CD4-positive, alpha-beta T cell treated with Interferon alpha-2 for 1 hour (primary cell): Measurements from ENCODE around the gene PNMA6F.
"Not testable (repeated sequence)": the region's sequence is repeated elsewhere in the genome, so short reads cannot be mapped to it uniquely, and the experiment has no call there.

Source experiments
- DNase-seq, 2 donors: peaks; one replicate each; pipeline ENCODE4 v3.0.0-alpha.2; 2020 to 2022

PNMA6F gene

DNA sequence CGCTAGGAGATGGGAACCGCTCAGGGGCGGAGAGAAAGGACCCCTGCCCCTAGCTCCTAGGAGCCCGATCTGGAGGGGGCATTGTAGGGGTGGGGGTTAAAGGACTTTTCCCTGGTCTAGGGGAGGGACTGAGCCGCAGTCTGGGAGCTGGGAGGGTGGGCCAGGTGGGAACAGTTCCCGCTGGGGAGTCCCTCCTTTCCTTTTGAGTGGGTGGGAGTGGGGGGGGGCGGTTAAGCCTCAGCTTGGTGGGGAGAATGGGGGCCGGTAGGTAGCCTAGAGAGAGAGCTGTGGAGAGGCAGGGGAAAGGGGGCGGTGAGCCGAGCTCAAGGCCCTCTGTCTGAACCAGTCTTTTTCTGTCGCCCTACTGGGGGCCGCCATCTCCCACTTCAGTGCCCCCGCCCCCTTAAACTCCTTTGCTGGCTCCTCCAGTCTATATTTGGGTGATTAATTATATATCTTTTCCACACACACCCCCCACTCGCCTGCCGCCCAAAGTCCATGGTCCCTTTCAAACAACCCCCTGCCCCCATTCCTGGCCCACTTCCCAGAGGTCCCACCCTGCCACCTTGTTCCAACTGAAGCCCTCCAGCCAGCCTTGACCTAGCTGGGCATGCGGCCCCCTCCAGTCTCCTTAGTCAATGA, 13.2 kb upstream of the PNMA6F start:
- no peak for DNase-seq

DNA sequence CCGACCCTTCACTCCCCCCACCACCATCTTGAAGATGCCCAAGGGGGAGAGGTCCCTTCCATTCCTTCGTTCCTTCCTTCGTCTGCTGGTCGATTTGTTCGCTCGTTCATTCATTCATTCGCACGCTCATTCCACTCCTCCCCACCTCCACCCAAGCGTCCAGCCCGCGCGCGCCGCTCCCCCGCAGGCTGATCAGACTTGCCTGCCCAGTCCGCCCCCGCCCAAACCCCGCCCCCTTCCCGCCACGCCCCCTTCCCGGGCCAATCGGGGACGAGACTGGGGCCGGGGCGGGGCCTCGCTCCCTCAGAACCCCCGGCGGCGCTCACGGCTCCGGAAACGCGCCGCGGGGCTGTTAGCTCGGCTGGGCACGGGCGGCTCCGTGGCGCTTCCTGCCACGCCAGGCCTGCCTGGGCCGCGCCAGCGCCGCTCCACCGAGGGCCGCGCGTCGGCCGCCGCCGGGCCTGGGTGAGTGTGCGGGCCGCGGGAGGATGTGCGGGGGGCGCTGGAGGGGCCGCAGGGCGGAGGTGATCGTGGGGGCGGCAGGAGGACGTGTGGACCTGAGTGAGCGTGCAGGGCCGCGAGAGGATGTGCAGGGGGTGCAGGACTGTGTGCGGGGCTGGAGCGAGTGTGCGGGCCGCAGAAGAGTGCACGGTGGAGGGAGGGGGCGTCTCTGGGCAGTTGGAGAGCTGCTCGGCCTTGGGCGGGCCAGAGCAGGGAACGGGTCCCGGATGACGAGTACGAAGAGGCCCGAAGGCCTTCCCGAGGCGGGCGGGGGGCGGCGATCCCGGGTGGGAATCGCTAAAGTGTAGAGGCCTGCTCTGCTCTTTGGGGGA, 12.5 kb upstream of the PNMA6F start, which contains the start of gene ZNF275:
ZNF275 (plus strand) TSS at position 333 of the 833 bp plus-strand sequence. CDS start 2,527 bp downstream, outside the sequence.
- peak; percentile 83 to 88 for DNase-seq

DNA sequence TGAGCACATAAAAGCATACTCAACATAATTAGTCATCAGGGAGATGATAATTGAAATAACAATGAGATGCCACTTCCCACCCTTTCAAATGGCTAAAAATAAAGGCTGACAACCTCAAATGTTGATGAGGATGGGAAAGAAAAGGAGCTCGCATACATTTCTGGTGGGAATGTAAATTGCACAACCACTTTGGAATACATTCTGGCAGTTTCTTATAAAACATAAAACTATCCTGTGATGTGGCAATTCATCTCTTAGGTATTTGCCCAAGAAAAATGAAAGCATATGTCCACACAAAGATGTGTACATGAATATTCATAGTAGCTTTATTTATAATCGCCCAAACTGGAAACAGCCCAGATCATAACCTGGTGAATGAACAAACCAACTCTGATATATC, 11.7 kb upstream of the PNMA6F start:
- no peak for DNase-seq

DNA sequence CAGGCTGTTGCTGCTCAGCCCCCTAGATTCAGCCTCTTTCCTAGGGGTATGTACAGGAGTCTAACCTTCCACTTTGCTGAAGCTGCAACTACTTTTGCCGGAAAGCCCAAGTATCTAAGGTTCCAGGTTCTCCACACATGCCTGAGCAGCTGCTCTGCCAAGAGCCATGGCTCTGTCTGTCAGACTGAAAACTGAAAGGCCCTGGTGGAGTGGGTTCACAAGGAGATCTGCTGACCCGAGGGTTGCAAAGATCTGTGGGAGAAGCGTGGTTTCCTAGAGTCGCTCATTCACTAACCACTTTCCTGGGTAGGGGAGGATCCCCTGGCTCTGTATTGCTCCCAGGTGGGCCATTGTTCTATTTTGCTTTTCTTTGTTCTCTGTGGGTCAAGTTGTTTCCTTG, 6.0 kb upstream of the PNMA6F start:
- DNase-seq = no peak

DNA sequence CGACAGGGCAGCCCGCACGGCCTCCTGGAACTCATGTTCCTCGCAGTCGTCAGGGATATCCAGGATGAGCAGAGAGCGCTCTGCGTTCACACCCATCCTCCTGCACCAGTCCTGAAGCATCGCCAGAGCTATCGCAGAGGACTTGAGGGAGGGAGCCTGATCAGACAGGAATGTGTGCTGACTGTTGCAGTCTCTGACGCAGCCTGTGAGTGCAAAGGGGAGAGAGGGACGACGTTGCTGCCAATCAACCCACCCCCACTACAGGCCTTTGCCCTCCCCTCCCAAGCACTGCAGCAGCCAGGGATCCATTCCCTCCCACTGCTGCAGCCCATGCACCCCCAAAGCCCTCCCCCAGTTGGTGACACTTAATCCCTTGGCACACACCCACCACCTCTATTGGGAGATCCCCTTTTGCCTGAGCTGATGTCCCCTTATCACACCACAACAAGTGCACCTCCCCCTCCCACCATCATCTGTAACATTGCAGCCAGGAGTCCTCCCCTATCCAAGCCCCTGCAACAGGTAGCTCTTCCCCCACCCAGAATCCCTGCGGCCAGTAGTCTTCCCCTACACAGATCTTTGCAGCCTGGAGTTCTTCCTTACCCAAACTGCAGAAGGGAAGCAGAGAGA, 897 bp downstream of the PNMA6F start:
- no peak for DNase-seq

DNA sequence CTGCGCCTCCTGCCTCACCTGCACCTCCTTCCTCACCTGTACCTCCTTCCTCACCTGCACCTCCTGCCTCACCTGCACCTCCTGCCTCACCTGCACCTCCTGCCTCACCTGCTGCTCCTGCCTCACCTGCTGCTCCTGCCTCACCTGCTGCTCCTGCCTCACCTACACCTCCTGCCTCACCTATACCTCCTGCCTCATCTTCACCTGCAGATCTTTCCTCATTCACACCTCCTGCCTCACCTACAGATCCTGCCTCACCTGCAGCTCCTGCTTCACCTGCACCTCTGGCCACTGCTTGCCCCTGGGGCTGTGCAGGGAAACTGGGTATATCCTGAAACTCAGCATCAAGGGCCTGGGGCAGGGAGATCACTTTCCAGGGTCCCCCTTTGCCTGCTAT, 1.5 kb downstream of the PNMA6F start:
- DNase-seq = not testable (repeated sequence)

DNA sequence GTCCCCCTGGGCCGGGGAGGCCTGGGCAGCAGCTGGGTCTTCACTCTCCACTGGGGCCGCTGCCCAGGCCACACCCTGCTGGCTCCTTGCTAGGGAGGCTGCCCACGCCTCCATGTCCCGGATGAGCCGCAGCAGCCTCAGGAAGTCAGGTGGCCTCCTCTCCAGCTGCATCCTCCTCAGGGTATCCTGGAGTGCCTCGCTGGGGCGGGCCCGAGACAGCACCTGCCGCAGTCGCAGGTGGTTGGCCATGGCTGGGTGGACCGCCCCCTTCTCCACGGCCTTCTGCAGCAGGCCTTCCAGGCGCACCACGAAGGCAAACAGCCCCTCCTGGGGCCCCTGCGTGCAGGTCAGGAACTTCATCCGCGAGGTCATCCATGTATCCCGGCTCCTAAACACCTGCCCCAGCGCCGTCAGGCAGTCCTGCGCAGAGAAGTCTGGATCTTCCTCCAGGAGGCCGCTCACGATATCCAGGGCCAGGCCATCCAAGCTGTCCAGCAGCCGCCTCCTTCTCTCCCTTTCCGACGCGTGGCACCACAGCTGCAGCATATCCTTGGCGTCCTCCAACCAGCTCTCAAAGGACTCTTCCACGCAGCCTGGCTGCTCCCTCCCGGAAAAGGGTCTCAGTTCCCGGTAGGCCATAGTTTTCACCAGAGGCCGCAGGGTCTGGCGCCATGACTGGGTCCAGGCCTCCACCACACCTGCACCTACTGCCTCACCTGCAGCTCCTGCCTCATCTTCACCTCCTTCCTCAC, 2.1 kb downstream of the PNMA6F start:
- DNase-seq = no peak

DNA sequence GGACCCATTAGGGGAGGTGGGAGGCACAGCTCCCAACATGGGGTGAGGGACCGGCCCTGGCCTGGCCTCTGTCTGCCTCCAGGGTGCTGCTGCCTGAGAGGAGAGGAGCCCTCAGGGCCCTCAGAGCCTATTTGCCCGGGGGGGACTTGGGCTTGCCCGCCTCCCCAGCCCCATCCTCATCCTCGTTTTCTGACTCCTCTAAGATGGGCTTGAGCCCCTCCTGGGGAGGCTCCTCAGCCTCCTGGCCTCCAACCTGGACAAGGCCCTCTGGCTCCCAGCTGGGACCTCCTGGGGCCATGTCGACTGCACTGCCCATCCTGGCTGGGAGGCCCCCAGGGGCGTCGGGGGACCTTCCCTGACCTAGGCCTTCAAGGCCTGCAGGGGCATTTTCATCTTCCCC, 2.8 kb downstream of the PNMA6F start:
- DNase-seq = no peak

DNA sequence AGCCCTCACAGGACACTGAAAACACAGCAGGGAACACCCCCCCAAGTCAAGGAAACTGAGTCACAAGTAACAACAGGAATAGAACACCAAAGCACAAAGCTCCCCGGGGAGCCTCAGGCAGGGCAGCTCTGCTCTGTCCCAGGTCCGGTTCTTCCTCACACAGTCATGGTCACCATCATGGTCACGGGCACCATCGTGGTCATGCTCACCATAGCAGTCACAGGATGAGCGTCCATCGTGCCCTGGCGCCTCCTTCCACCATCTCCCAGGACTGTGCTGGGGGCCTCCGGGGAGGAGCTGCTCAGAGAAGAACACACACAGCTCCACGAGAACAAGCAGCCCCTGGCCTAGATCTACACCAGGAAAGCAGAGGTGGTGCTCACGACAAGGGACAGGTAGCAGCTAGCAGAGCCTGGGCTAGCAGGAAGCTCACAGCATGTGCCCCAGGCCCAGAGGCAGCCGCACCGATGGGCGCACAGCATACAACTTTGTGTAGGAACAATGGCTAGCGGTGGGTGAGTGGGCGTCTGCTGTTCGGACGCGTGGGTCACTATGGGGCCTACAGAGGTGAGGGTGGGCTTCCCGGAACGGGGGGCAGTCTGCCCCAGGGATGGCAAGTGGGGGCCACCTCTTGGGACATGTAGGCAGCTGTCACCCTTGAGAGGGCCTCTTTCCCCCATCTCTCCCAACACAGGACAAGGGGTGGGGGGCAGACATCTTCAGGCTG, 3.4 kb downstream of the PNMA6F start:
- DNase-seq = no peak

DNA sequence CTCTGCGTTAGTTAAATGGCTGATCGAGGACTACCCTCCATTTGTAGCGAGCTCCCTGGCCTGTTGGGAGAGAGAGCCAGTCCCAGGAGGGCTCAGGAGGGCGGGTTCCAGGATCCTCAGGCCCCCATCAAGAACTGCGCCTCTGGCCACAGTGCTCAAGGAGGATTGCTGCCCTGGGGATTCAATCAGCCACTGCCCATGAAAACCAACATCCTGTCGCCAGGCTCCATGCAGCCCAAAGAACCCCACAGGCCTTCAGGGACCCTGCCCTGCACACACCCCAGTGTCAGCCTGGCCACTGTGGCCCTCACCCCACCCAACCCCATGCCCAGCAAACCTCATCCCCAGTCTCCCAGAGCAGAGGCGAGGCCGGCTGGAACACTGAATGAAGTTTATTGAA, 4.3 kb downstream of the PNMA6F start:
- DNase-seq = no peak

DNA sequence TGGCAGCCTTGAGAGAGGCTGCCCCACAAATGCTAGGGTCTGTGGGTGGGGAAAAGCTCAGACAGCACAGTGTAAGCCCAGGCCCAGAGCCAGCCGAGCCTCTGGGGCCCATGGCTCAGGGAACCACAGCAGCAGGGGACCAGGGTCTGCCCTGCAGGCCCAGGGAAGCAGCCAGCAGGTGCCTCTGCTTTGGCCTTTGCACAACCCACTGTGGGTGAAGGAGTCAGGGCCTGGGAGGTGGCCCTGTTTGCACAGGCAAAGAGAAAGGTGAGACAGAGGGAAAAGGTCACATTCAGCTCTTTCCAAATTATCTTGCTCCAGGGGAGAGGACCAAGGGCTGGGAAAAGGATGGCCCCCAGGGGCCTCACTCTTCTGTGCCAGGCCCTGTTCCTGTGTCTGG, 8.7 kb downstream of the PNMA6F start:
- no peak for DNase-seq

DNA sequence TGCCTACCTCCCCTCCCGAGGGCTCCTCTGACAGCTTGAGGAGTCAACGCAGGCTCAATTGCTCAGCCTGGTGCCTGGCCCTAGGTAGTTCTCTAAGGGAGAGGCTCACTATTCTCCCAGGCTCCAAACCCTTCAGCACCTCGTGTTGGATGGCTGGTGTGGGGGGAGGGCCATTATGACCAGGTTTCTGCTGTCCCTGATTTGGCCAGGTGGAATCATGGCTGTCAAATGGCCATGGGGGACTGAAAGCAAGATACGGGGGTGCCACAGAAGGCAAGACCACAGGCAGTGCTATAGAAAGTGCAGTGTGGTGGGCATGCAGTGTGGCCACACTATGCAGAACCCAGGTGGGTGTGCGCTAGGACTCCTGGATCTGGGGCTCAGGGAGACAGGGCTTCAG, 9.5 kb downstream of the PNMA6F start:
- DNase-seq = no peak

DNA sequence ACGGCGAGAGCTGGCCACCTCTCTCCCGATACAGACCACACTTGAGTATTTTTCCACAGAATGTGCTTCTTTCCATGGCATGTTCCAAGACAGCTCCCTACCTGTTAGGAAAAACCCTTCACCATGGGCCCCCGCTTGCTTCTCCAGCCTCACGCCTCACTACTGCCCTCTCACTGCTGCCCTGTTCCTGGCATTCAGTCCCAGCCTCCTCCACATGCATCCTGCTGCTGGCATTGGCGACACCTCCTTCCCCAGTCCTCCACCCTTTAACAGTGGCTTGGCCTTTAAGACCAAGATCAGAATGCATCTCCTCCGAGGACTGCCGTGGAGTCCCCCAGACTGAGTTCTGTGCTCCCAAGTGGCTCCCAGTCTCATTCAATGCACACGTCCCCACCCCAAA, 10.7 kb downstream of the PNMA6F start:
- no peak for DNase-seq

DNA sequence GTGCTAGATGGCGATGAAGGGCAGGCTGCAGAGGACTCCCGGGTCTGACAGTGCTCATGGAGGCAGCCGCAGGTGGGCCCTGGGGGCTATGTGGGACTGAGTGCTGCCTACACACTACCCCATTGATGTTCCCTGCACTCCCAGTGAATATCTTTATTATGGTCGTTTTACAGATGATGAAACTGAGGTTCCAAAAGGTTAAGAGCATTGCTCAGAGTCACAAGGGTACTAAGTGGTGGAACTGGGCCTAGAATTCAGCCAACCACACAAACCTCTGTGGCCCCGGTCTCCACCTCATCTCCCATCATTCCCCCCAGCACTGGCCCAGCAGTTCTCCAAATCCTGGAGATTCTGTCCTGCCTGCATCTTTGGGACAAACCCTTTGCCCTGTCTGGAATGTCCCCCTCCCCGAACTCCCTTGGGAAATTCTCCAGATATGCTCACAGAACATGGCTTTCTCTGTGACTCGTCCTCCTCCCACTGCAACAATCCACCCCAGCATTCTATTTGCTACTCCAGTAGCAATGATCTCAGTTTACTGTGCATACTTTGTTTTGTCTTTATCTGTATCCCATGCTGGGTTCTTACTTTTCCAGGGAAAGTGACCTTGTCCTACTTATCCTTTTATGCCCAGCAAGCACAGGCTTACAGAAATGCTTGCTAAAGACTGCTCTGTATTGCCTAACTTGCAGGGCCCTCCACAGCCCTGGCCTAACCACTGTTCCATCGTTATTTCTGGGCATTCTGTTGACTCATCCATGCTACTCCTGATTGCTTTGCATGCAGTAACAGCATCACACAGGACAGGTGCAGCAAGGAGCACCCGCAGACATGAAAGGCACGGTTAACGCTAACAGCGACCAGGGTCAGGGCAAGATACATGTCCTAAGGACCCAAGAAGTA, 14.0 kb downstream of the PNMA6F start:
- no peak for DNase-seq

DNA sequence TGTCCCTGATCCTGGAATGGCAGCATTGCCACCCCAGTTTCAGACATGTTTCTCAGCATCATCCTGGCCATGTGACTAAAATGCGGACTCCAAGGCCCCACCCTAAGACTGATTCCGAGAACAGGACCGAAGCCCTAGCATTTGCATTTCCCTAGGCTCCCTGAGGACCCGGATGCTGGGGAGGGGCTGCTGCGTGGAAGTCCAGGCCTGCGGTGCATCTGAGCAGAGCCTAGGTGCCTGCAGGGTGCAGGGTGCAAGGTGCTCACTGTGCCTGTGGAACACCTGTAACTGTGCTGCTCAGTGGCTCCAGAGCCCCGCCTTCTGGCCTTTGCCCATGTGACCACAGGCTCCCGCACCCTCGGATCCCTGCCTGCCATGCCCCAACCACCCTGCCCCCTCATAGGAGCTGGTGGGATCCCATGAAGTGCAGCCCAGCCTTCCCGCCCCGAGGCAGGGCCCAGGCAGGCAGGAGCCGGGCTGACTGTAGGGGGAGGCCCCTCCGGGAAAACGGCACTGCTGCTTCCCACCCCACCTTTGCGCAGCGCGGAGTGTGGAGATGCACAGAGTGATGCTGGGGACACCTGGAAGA, 14.9 kb downstream of the PNMA6F start:
- no peak for DNase-seq

DNA sequence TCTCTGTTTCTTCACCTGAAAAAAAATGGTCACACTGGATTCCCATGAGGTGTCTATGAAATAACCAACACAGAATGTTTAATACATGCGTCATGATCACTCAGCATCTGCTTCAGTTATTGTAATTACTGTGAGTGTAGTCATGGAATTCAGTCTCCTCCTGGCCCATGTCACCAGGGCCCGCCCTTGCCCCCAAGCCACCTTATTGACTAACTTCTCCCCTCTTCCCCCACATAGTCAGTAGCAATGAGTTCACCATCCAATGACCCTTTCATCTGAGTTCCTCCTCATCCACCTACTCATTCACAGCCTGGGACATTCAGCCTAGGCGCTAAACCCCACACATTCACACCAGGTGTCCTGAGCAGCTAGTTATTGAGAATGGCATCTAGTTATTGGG, 15.6 kb downstream of the PNMA6F start:
- no peak for DNase-seq

DNA sequence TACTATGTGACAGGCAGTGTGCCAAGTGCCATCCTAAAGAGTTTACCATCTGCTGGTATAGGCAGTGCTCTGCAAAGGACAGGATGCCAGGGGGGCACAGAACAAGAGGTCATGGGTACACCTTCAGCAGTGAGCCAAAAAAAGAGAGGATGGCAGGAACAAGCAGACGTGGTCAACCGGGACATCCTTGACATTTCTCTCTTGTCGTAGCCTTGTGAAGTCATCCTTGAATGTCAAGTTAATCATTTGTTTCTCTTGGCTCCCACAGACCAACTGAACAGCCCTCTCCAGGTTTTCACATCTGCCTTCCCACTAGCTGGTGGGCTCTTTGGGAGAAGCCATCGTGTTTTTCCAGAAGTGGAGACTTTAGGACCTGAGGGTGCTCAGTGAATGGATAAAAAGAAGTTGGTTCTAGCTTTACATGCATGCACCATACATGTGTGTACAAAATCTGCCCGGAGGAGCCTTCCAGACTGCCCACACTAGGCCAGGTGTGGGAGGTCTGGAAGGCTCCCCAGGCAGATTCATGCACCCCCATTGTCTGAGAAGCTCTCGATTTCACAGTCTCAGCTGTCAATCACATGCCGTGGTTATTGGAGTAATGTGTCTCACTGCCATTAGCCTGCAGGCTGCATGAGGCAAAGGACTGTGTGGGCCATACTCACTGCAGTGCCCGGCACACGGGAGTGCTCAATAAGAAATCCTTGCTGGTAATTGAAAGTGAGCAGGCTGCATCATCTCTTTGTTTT, 16.4 kb downstream of the PNMA6F start:
- DNase-seq = no peak

DNA sequence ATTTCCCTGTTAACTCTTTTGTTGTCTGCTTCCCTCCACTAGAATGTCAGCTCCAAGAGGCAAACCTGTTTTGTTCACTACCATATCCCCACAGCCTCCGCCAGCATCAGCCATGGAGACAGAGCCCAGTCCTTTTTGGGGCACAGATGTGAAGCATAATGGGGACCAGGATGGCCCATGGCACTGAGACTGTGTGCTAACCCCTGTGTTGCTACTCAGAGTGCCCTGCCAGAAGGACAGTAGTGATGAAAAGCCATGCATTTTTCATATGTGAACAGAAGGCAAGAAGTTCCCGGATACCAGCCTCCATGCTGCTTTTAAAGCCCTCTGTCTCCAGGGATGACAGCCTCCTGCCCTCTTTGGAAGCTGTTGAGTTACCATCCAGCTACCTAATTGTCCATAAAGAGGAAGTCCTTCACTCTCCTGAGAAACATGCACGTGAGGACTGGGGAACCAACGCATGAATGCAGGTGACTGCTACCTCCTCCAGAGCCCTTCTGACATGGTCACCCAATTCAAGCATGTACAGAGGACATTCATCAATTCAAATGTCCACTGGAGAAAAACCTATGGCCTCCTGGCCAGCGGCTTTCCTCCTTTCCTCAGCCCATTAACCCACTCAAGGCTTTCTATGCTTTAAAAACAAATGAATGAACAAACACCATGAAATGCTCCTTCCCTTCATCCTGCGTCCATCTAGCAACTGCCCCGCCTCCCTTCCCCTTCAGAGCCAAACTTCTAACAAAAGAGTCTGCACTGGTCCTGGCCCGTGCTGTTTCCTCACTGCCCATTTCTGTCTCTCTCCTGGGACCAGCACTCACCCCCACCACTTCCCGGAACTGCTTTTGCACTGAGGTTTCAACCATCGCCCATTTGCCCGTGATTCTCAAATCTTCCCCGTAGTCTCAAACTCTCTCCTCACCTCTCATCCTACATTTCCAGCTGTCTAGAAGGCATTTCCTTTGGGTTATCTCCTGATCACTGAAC, 18.0 kb downstream of the PNMA6F start:
- DNase-seq = no peak

DNA sequence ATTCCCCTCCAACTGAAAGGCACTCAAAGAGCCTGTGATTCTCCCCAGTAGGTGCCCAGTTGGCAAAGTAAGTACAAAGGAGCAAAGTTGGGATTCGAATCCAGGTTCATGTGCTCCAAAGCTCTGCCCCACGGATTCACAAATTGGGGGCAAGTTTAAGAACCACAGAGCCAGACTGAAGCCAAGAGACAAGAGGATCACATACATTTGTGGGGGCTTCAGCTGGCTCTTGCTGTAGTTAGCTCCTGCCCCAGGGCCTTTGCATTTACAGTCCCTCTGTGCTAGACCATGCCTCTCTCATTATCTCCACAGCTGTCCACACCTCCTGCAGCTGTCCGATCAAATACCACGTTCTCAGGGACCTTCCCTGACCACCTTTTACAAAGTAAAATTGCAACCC, 18.8 kb downstream of the PNMA6F start:
- DNase-seq = no peak
